DMS53 (cell line): ENCODE results near the gene MEIOB.
"Not testable (repeated sequence)": the region's sequence is repeated elsewhere in the genome, so short reads cannot be mapped to it uniquely, and the experiment has no call there.

ENCODE experiments used
- DNase-seq: peaks from one replicate; lab custom pipeline; 2025; lab: John Stamatoyannopoulos, UW

The MEIOB gene

GRCh38 chr16:1906846-1907165, 34.8 kb upstream of the MEIOB start:
- DNase-seq = no peak

DNA sequence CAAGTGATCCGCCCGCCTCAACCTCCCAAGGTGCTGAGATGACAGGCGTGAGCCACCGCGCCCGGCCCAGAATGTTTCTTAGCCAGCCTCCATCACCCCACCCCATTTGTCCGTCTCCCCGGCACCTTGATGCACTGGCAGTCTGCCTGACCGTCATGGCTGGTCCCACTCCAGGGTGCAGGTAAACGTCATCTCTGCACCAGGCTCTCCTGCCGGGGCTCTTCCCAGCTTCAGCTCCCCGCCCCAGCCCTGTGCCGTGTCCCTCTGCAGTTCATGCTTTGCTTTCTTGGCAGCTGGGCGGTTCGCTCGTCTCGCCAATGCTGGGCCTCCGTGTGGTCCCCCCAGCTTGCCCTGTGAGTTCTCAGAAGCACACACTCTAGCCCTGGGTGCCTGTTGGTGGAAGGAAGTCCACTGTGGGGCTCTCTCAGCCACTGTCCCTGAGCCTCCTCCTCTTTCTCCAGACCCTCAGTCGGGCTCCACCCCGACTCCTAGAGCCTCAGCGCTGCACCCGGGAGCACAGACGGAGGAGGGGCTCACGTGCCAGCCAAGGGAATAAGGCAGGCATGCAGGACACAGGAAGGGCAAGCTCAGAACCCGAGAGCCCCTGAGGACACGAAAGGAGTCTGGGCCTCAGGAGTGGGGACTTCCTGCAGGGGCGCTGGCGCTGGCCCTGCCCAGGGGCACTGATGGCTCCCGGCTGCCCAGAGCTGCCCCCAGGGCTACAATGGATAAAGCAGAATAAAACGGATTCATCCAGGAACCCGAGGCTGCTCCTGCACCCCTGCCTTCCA, 34.3 kb upstream of the MEIOB start:
- no peak for DNase-seq

- DNase-seq = no peak
These were observed 32.2 kb upstream of the MEIOB start for GRCh38 chr16:1903845-1904840.

DNA sequence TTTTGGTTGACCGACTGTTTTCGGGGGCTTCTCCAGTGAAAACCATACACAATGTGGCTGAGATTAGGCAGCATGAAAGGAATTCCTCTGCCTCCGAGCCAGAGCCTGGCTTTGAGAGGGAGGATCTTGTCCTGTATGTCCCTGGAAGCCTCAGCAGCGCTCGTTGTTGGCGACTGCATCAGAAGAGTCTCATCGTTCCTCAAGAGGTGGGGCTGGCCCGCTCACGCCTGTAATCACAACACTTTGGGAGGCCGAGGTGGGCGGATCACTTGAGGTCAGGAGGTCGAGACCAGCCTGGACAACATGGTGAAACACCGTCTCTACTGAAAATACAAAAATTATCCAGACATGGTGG, 31.2 kb upstream of the MEIOB start:
- DNase-seq = no peak

GRCh38 chr16:1902547-1903219, 30.7 kb upstream of the MEIOB start:
- no peak for DNase-seq

- DNase-seq = peak; percentile 97
These were observed 28.4 kb upstream of the MEIOB start for GRCh38 chr16:1900452-1900774.

- DNase-seq = peak; percentile 97
These were observed 27.9 kb upstream of the MEIOB start for GRCh38 chr16:1899641-1900451.

- DNase-seq = not testable (repeated sequence)
These were observed 25.7 kb upstream of the MEIOB start for GRCh38 chr16:1897692-1898091.

DNA sequence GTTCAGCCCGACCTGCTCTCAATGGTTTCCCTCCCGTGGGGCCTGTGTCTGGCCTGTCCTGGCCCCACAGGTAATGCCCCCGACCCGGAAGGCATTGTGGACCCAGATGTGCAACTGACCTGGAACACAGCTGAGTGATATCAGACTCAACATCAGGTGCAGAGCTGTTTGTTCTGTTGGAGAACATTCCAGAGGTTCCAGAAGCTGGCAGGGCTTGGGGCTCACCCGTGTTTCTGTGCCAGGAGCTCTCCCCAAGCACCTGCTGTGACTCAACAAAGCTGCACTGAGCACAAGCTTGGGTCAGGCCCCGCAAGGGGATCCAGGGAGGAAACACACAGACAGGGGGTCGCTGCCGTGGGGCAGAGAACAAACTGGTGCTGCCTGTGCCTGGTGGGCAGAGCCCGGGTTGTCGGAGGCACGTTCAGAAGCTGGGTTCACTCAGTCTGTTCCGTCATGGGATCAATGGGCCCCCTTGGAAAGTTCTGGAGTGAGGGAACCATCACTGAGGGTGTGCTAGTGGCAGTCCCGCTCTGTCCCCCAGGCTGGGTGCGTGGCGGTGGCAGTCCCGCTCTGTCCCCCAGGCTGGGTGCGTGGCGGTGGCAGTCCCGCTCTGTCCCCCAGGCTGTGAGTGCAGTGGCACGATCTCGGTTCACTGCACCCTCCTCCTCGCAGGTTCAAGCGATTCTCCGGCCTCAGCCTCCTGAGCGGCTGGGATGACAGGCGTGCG, 24.1 kb upstream of the MEIOB start:
- DNase-seq = no peak

DNA sequence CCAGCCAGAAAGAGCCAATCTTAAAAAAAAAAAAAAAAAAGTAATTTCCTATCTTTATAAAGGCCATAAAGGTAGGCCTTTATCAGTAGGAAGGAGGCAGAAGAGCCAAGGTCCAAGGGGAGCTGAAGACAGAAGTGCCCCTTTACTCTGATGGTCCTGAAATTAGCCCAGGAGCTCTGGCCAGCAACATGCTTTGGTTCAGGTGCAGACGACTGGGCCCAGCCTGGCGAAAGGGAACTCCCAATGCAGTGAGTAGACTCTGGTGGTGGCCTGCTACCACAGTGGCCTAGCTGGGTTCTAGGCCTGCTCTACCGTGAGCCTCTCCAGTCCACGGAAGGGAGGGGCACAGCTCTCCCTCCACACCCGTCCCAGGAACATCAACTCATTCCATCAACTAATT, 23.1 kb upstream of the MEIOB start:
- no peak for DNase-seq

DNA sequence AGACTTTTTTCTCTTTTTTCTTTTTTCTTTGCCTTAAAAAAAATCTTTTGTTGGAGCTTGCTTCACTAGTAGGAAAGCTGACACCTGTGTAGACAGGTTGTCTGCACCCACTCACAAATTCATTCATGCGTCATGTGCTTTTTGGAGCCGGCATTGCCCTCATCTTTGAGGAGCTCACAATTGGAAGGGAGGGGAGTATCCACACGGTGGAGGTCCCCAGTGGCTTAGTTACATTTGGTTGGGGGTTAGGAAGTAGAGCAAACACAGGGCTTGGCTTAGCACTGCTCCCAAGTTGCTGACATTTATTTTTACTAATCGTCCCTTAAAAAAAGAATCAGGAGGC, 18.7 kb upstream of the MEIOB start:
- DNase-seq = peak; percentile 83

- no peak for DNase-seq
These were observed 18.2 kb upstream of the MEIOB start for GRCh38 chr16:1890024-1890707.

GRCh38 chr16:1887711-1888354, 15.9 kb upstream of the MEIOB start:
- DNase-seq = no peak

DNA sequence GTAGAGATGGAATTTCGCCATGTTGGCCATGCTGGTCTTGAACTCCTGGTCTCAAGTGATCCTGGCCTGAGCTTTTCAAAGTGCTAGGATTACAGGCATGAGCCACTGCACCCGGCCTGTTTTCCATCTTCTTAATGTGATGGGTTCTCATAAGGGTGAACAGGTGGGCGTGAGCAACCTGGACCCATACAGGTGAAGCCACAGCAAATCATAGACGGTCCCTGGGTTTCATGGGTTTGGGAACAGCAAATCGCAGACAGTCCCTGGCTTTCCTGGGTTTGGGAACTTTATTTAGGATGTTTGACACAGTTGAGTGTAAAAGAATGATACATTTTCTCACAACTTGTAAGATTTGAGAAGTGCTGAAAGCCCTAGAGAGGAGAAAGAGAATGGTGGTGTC, 12.9 kb upstream of the MEIOB start:
- no peak for DNase-seq

DNA sequence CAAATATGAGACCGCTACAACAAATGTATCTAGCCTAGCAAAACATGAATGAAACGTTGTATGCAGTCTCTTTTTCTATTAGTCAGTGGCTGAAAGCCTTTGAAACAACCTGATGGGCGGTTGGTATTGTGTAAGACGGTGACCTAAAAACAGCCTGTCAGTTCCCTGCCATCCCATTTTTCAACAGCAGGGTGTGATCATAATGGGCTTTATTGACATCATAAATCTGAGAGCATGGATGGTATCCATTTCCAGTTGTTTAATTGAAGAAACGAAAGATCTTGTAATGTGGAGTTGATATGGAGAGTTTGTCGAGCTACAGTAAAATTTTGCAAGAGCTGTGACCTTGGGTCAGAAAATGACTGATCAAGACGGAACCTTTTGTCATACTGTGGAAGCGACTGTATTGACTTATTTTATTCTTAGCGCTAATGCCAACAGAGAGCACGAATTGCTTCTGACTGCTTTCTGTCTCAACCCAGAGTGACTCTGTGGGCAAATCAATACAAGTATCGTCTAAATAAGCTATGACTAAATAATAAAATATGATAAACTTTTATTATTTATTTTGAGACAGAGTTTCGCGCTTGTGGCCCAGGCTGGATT, 12.3 kb upstream of the MEIOB start:
- DNase-seq = peak; percentile 58

DNA sequence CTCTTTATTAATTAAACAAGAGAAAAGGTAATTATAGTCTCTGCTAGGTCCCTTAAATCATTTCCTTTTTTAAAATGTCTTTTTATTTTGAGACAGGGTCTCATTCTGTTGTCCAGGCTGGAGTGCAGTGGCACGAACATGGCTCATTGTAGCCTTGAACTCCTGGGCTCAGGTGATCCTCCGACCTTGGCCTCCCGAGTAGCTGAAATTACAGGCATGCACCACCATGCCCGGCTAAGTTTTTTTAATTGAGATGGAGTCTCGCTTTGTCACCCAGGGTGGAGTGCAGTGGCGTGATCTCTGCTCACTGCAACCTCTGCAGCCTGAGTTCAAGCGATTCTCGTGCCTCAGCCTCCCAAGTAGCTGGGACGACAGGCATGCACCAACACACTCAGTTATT, 9.2 kb upstream of the MEIOB start:
- not testable (repeated sequence) for DNase-seq

- no peak for DNase-seq
These were observed 7.5 kb upstream of the MEIOB start for GRCh38 chr16:1879477-1879876.

- DNase-seq = no peak
These were observed 6.3 kb upstream of the MEIOB start for GRCh38 chr16:1878256-1878655.

DNA sequence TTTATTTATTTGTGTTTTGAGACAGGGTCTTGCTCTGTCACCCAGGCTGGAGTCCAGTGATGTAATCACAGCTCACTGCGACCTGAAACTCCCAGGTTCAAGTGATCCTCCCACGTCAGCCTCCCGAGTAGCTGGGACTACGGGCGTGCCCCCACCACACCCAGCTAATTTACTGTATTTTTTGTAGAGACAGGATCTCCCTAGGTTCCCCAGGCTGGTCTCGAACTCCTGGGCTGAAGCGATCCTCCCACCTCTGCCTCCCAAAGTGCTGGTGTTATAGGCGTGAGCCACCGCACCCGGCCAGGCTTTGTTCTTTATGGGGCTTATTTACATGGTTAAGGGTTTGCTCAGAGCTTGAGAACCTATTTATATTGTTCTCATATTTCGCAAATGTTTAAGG, 5.8 kb upstream of the MEIOB start:
- DNase-seq = peak; percentile 84

DNA sequence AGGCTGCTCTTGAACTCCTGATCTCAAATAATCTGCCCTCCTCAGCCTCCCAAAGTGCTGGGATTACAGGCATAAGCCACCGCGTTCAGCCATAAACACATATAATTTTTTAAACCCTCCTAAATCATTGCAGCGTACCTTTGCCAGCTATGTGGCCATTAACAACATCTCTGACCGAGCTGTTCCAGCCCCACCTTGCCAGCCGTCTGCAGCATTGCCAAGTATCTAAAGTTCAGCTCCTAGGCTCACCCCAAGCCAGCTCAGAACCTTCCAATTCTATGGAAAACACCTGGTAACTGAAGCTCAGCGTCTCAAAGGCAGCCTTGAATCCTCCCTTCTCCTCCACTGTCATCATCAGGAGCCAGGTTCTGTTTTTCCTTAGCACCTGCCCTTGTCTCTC, 5.1 kb upstream of the MEIOB start:
- no peak for DNase-seq
